B cell (primary cell): Measurements from ENCODE around the gene MICAL3. TPM values are rescaled to one million over a fixed set of nuclear protein-coding genes. Genes with fewer than 3 reads are reported as not detected.

Experiments
- ATAC-seq: fragments of 200-7000 bp; cut with Tn5 transposase; one replicate; pipeline ENCODE4 v1.10.0; 2021; ENCODE audit warnings: low read depth, mild to moderate bottlenecking, moderate number of reproducible peaks, moderate library complexity
- CTCF ChIA-PET: fragments of 350-600 bp; sonication (Branson Sonifier 250); formaldehyde crosslinking; loops from one replicate; lab custom pipeline; 2021; ENCODE audit warnings: antibody characterized with exemption, inconsistent platforms; lab: Charles Lee
- POLR2A ChIA-PET: fragments of 350-600 bp; sonication (Branson Sonifier 250); formaldehyde crosslinking; loops from one replicate; lab custom pipeline; 2021; ENCODE audit warnings: antibody characterized with exemption; lab: Charles Lee
- DNase-seq: peaks from one replicate; pipeline ENCODE4 v3.0.0; 2013
- H2AFZ ChIP-seq: 2 replicates; pipeline ENCODE4 v1.6.1; 2012; ENCODE audit warnings: mild to moderate bottlenecking, low read depth, low read length; ENCODE audit not compliant: insufficient read depth, poor library complexity, severe bottlenecking
- H3K27ac ChIP-seq, 2 donors: 1 replicate in 1 of 2; 2 replicates in 1 of 2; pipeline ENCODE4 v1.5.1; 2012 to 2013; ENCODE audit warnings: low read length in 2 of 2, mild to moderate bottlenecking in 2 of 2, moderate library complexity in 1 of 2
- H3K27me3 ChIP-seq, 4 experiments: fragments of 200-600 bp in 1 of 4; sonication (generic) in 1 of 4; replicated peaks in 1 of 4; 1 replicate in 2 of 4; 2 replicates in 2 of 4; pipeline versions ENCODE4 v1.6.1 to v1.7.0; 2013 to 2016; ENCODE audit warnings: low read length in 3 of 4, mild to moderate bottlenecking in 2 of 4, mixed read lengths in 1 of 4, moderate library complexity in 1 of 4; ENCODE audit not compliant: insufficient read depth in 4 of 4, control insufficient read depth in 3 of 4; ENCODE audit errors: control extremely low read depth in 1 of 4
- H3K36me3 ChIP-seq, 2 experiments: replicated peaks in 1 of 2; 1 replicate in 1 of 2; 2 replicates in 1 of 2; pipeline versions ENCODE4 v1.6.1 to v1.7.1; 2013; ENCODE audit warnings: low read length in 1 of 2; ENCODE audit not compliant: insufficient read depth in 2 of 2, control insufficient read depth in 1 of 2; ENCODE audit errors: control extremely low read depth in 1 of 2, extremely low read depth in 1 of 2
- H3K4me1 ChIP-seq, 2 donors: fragments of 200-600 bp in 1 of 2; sonication (generic) in 1 of 2; 1 replicate in 1 of 2; 2 replicates in 1 of 2; pipeline versions ENCODE4 v1.5.1 to v1.6.1; 2013 to 2017; ENCODE audit warnings: low read length in 2 of 2; ENCODE audit not compliant: control insufficient read depth in 2 of 2, insufficient read depth in 2 of 2
- H3K4me2 ChIP-seq: replicated peaks from 2 replicates; pipeline ENCODE3; 2012; ENCODE audit warnings: mild to moderate bottlenecking, low read depth, low read length; ENCODE audit not compliant: poor library complexity, severe bottlenecking
- H3K4me3 ChIP-seq, 5 experiments: fragments of 200-600 bp in 1 of 5; sonication (generic) in 1 of 5; 1 replicate in 3 of 5; 2 replicates in 2 of 5; pipeline versions ENCODE4 v1.5.1 to v1.7.0; 2011 to 2016; ENCODE audit warnings: low read length in 4 of 5, mild to moderate bottlenecking in 4 of 5, low read depth in 2 of 5, control low read depth in 1 of 5, moderate library complexity in 1 of 5; ENCODE audit not compliant: insufficient read depth in 1 of 5; ENCODE audit errors: control extremely low read depth in 1 of 5, extremely low read depth in 1 of 5
- H3K79me2 ChIP-seq: fragments of 200-600 bp; sonication (generic); one replicate; pipeline ENCODE4 v1.6.0; 2016; ENCODE audit warnings: low read length; ENCODE audit not compliant: control insufficient read depth, insufficient read depth
- H3K9ac ChIP-seq: fragments of 200-600 bp; sonication (generic); 2 replicates; pipeline ENCODE4 v1.6.1; 2017; ENCODE audit warnings: mild to moderate bottlenecking, low read length, moderate library complexity
- H3K9me3 ChIP-seq, 3 donors: one replicate each; pipeline versions ENCODE4 v1.6.1 to v1.7.1; 2013; ENCODE audit warnings: low read length in 2 of 3; ENCODE audit not compliant: control insufficient read depth in 2 of 3, insufficient read depth in 1 of 3; ENCODE audit errors: control extremely low read depth in 1 of 3
- H4K20me1 ChIP-seq: 2 replicates; pipeline ENCODE4 v1.6.0; 2012; ENCODE audit warnings: mild to moderate bottlenecking, low read length; ENCODE audit not compliant: insufficient read depth, control insufficient read depth, poor library complexity, severe bottlenecking
- H3K27ac Mint-ChIP-seq: one replicate; pipeline ENCODE4 v1.8.0; 2021; ENCODE audit warnings: mixed read lengths
- H3K27me3 Mint-ChIP-seq: one replicate; pipeline ENCODE4 v1.8.0; 2021; ENCODE audit warnings: mixed read lengths
- H3K4me1 Mint-ChIP-seq: one replicate; pipeline ENCODE4 v1.8.0; 2021; ENCODE audit warnings: mixed read lengths
- H3K4me3 Mint-ChIP-seq: one replicate; pipeline ENCODE4 v1.8.0; 2021; ENCODE audit warnings: mixed read lengths
- H3K9me3 Mint-ChIP-seq: one replicate; pipeline ENCODE4 v1.8.0; 2022; ENCODE audit warnings: mixed read lengths; ENCODE audit not compliant: insufficient read depth
- EZH2 ChIP-seq: IDR thresholded peaks from 2 replicates; pipeline ENCODE4 v1.6.1; 2012; ENCODE audit warnings: borderline replicate concordance, low read depth, mild to moderate bottlenecking, moderate library complexity, low read length; ENCODE audit not compliant: insufficient read depth, poor library complexity, severe bottlenecking
- WGBS: methylation state at CpG from one replicate; pipeline ENCODE4 v1.1.5; 2013; ENCODE audit warnings: missing lambda C conversion rate; ENCODE audit not compliant: insufficient coverage; 5-methylcytosine and 5-hydroxymethylcytosine counted together
- intact Hi-C: fragments of 100-400 bp; cut with micrococcal nuclease; formaldehyde crosslinking; loops from one replicate; pipeline ENCODE4 v1.10.0; 2022
- polyA plus RNA-seq: library from polyadenylated mRNA; depleted of rRNA; stranded (reverse); fragments of >200 nt; gene quantifications from 2 replicates; pipeline ENCODE4 v1.2.3, GENCODE V29; 2012
- total RNA-seq, 2 donors: library from RNA; stranded (reverse); fragments of 120-200 nt in 1 of 2; gene quantifications; 1 replicate in 1 of 2; 2 replicates in 1 of 2; pipeline versions ENCODE4 v1.2.3 to v1.2.4, GENCODE V29; 2013 to 2022
- TF ChIP-seq, protein P1 (sequence below): fragments of 200-600 bp; IDR thresholded peaks from one replicate; pipeline ENCODE4 v1.8.0; 2022; ENCODE audit warnings: antibody characterized with exemption, mild to moderate bottlenecking

Gene MICAL3
- total and polyA plus RNA-seq, 2 donors (not counting 1 experiment from before 2014, with no cell fraction given) = 50.5 to 253 TPM

DNA sequence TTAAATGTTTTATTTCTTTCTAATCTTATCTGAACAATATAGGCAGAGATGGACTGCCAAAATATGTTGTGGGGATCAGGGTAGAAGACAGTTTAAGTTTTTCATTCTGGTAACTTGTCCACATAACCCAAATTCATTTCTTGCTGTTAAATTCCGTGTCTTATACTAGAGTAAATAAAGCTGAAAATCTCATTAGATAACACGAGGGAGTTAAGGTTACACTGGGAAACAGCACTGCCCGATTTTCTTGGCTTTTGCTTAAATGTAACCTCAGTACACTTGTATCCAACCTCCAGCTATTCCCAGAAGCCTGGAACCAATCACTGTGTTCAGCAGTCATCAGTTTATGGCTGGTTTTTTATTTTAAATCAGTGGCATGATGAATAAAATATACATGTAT is 48.2 kb downstream of the MICAL3 start:
- Mint-ChIP-seq H3K9me3 (no peaks in the 10 kb centered on the region), H3K27ac (peak overlapping the region; percentile 11), H3K27me3 (no peaks in the 10 kb centered on the region), H3K4me3 (no peak overlapping the region), H3K4me1 (peaks cover 76% of the 10 kb centered on the region)
- Histone ChIP-seq H3K4me3 (no peak overlapping the region), H2AFZ (no peak overlapping the region), H3K27ac (peak overlapping the region in 1 of 2 donors; percentile 67), H3K27me3 (no peaks in the 10 kb centered on the region), H3K4me1 (peaks cover 56 to 72% of the 10 kb centered on the region in 2 donors), H4K20me1 (peaks cover 96% of the 10 kb centered on the region), H3K79me2 (peaks cover 99% of the 10 kb centered on the region), H3K9ac (no peak overlapping the region), H3K9me3 (no peaks in the 10 kb centered on the region), H3K4me2 (peak overlapping the region; percentile 44), H3K36me3 (peaks cover 0 to 20% of the 10 kb centered on the region in 2 experiments)
- DNase-seq = no peak
- intact Hi-C loops = no loop called here
- CTCF ChIA-PET = interaction anchor here (1.1 to 1.7 kb wide), 3 partner anchors 9 to 87 kb away, joined by 3 to 4 read pairs (median 3); partner anchors contain the start of gene MICAL3
- WGBS = no CpG with 5 or more reads among the region's 3 CpGs
- no peak for TF ChIP-seq EZH2
- TF ChIP-seq, protein P1, sequence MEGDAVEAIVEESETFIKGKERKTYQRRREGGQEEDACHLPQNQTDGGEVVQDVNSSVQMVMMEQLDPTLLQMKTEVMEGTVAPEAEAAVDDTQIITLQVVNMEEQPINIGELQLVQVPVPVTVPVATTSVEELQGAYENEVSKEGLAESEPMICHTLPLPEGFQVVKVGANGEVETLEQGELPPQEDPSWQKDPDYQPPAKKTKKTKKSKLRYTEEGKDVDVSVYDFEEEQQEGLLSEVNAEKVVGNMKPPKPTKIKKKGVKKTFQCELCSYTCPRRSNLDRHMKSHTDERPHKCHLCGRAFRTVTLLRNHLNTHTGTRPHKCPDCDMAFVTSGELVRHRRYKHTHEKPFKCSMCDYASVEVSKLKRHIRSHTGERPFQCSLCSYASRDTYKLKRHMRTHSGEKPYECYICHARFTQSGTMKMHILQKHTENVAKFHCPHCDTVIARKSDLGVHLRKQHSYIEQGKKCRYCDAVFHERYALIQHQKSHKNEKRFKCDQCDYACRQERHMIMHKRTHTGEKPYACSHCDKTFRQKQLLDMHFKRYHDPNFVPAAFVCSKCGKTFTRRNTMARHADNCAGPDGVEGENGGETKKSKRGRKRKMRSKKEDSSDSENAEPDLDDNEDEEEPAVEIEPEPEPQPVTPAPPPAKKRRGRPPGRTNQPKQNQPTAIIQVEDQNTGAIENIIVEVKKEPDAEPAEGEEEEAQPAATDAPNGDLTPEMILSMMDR = no peak
- POLR2A ChIA-PET = interaction anchor here (0.6 to 1.0 kb wide), 2 partner anchors 12 to 21 kb away, joined by 3 to 6 read pairs; no protein-coding TSS in a partner anchor
- ATAC-seq = no peak

DNA sequence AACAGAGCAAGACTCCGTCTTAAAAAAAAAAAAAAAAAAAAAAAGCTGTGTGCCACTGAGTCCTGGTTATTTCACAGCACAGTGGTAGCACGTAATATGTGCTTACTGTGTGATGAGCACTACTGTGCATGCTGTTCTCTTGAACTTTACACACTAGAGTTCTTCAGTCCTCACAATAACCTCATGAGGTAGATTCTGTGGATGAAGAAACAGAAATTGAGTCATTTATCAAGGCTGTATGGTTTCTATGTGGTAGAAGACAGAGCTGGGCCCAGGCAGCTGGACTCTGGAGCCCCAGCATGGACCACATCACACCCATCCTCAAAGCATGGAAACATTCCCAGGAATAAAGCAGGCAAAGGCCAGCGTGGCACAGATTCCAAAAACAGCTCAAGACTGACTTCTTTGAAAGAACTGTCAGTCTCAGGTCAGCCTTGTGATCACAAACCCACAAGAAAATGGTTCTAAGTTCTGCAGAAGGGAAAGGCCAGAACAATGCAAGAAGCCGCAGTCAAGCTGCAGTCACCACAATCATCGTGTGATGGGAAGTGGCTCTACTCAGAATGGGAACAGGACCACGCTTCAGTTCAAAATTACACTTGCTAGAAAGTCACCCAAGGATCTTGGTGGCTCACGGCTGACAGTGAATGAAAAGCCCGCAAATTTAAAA is 49.5 kb downstream of the MICAL3 start:
- H3K36me3 ChIP-seq = peaks cover 0 to 23% of the 10 kb centered on the region in 2 experiments
- CTCF ChIA-PET = interaction anchor here (0.7 to 2.1 kb wide), 3 partner anchors 19 to 101 kb away, joined by 3 to 9 read pairs (median 5); no protein-coding TSS in a partner anchor
- peak overlapping the region; percentile 44 for H3K4me2 ChIP-seq
- ATAC-seq = peak; percentile 39
- peaks cover 76% of the 10 kb centered on the region for H3K4me1 Mint-ChIP-seq
- H3K27ac ChIP-seq = peak overlapping the region in 1 of 2 donors; percentile 67
- H3K79me2 ChIP-seq = peaks cover 100% of the 10 kb centered on the region
- H3K4me3 ChIP-seq = no peak overlapping the region
- H3K9me3 Mint-ChIP-seq = no peaks in the 10 kb centered on the region
- no peaks in the 10 kb centered on the region for H3K27me3 Mint-ChIP-seq
- DNase-seq = peak; percentile 49
- no peaks in the 10 kb centered on the region for H3K27me3 ChIP-seq
- H4K20me1 ChIP-seq = peaks cover 97% of the 10 kb centered on the region
- H3K9ac ChIP-seq = no peak overlapping the region
- H2AFZ ChIP-seq = no peak overlapping the region
- no peak for TF ChIP-seq EZH2
- TF ChIP-seq, protein P1 = no peak
- intact Hi-C loops = loop anchor here (5.0 kb wide), 1 partner anchor 38 kb away; no protein-coding TSS in a partner anchor
- peak overlapping the region; percentile 43 for H3K27ac Mint-ChIP-seq
- H3K9me3 ChIP-seq = no peaks in the 10 kb centered on the region
- H3K4me3 Mint-ChIP-seq = peak overlapping the region; percentile 12
- peaks cover 57 to 72% of the 10 kb centered on the region in 2 donors for H3K4me1 ChIP-seq
- WGBS = 43% methylated on average over 6 of the region's 8 CpGs
- POLR2A ChIA-PET = interaction anchor here (0.6 to 1.0 kb wide), 4 partner anchors 20 to 266 kb away, joined by 3 to 11 read pairs (median 6); no protein-coding TSS in a partner anchor
